RWPE2 (cell line): ENCODE measurements around the gene CA9.

Source experiments
- ATAC-seq: fragments of 200-7000 bp; cut with Tn5 transposase; 3 replicates; pipeline ENCODE4 v1.9.1; 2021; ENCODE audit warnings: low read depth
- DNase-seq: peaks from one replicate; pipeline ENCODE4 v3.0.0-alpha.2; 2020; ENCODE audit warnings: low spot score
- H3K27ac ChIP-seq: fragments of 450-650 bp; 2 replicates; pipeline ENCODE4 v1.5.1; 2017; ENCODE audit warnings: mild to moderate bottlenecking; ENCODE audit not compliant: poor library complexity, severe bottlenecking
- H3K27me3 ChIP-seq: fragments of 250-450 bp; sonication (Bioruptor Pico); 2 replicates; pipeline ENCODE4 v1.5.1; 2021; ENCODE audit warnings: mild to moderate bottlenecking, moderate library complexity; ENCODE audit not compliant: insufficient read depth, poor library complexity, severe bottlenecking
- H3K36me3 ChIP-seq: fragments of 250-450 bp; sonication (Bioruptor Pico); 2 replicates; pipeline ENCODE4 v1.5.1; 2020; ENCODE audit warnings: low read depth, mild to moderate bottlenecking, moderate library complexity
- H3K4me1 ChIP-seq: fragments of 250-450 bp; sonication (Bioruptor Pico); 2 replicates; pipeline ENCODE4 v1.5.1; 2021; ENCODE audit warnings: mild to moderate bottlenecking, moderate library complexity; ENCODE audit not compliant: insufficient read depth, poor library complexity, severe bottlenecking
- H3K4me3 ChIP-seq: fragments of 250-450 bp; sonication (Bioruptor Pico); 2 replicates; pipeline ENCODE4 v1.5.1; 2021; ENCODE audit warnings: mild to moderate bottlenecking, moderate library complexity; ENCODE audit not compliant: severe bottlenecking
- H3K9me3 ChIP-seq: fragments of 250-450 bp; sonication (Bioruptor Pico); 2 replicates; pipeline ENCODE4 v1.5.1; 2021; ENCODE audit warnings: mild to moderate bottlenecking, moderate library complexity; ENCODE audit not compliant: severe bottlenecking
- TF ChIP-seq, protein P1 (sequence below): fragments of 450-650 bp; IDR thresholded peaks from one replicate; pipeline ENCODE4 v1.5.1; 2017; ENCODE audit warnings: mild to moderate bottlenecking, moderate library complexity; ENCODE audit not compliant: poor library complexity, severe bottlenecking

CA9 gene

DNA sequence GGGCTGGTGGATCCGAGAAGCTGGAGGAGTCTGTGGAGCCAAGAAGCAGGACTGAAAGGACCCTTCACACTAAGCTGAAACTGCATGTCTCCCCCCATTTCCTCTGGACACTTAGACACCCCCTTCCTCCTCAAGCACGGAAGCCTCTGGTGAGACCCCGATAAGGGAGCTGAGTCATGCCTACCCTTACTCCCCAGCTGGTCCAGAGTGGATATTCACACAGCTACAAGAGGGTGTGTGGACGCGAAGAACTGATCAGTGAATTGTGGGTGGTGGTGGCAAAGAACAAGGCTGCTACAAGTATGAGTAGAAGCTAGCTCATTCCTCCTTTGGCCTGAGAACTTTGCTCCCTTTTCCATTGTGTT lies 53.9 kb downstream of the CA9 start:
- DNase-seq (no peak), ATAC-seq (no peak)
- Histone ChIP-seq H3K27me3 (no peaks in the 10 kb centered on the region), H3K4me3 (no peak overlapping the region), H3K36me3 (peaks cover 59% of the 10 kb centered on the region), H3K9me3 (no peaks in the 10 kb centered on the region), H3K27ac (peak overlapping the region; percentile 87), H3K4me1 (peaks cover 35% of the 10 kb centered on the region)
- TF ChIP-seq, protein P1, sequence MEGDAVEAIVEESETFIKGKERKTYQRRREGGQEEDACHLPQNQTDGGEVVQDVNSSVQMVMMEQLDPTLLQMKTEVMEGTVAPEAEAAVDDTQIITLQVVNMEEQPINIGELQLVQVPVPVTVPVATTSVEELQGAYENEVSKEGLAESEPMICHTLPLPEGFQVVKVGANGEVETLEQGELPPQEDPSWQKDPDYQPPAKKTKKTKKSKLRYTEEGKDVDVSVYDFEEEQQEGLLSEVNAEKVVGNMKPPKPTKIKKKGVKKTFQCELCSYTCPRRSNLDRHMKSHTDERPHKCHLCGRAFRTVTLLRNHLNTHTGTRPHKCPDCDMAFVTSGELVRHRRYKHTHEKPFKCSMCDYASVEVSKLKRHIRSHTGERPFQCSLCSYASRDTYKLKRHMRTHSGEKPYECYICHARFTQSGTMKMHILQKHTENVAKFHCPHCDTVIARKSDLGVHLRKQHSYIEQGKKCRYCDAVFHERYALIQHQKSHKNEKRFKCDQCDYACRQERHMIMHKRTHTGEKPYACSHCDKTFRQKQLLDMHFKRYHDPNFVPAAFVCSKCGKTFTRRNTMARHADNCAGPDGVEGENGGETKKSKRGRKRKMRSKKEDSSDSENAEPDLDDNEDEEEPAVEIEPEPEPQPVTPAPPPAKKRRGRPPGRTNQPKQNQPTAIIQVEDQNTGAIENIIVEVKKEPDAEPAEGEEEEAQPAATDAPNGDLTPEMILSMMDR, result no peak

DNA sequence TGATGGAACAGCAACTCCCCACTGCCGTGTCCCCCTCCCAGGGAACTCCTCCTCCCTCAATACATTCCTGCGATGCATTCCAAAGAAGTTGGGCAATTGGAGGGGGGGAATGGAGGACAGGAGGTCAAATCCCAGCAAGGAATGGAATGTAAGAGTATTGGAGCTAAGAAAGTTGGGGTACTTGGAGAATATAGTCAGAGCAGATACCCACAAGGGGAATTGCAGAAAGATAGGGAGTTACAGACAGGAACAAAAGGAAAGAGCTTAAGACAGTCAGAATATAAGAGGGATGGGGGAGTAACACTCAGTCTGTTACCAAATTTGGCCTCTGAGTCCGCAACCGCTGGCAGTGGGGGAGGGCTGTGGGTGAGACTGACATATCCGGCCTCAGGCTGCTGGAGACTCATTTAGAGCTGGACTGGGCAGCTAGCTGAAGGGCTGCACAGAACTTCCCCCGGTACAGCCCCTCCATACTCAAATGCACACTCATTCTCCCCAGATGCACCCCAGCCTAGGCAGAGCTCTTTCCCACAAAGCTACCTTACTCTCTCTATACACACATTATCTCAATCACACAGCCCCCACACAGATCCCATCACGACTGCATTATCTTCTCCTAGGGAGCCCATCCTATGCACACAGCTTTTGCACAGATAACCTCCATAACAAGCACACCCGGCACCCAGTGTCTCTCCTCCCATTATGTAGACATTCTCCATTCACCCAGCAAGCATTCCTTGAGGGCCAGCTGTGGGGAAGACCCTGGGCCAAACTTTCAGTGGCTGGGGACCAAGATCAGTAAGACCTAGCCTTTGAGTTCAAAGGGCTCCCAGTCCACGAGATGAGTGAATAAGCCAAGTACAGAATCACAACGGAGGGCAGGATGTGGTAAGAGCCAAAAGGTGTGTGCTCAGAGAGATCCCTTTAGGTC lies 54.6 kb downstream of the CA9 start:
- H3K4me3 ChIP-seq, result no peak overlapping the region
- H3K4me1 ChIP-seq, result peaks cover 35% of the 10 kb centered on the region

DNA sequence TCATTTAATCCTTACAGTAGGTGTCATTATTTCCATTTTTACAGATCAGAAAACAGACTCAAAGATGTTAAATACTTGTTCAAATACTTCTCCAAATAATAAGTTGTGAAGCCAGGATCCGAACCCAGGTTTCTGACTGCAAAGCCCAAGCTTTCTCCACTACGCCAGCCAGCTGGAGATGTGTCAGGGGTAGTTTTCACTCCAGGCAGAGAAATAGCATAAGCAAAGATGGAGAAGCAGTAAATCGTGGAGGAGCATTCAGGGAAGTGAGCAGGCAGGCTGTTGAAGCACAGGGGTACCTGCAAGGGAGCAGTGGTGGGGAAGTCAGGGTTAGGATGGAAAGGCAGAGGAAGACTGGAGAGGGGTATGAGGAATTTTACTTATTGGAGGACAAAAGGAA lies 55.4 kb downstream of the CA9 start:
- Histone ChIP-seq H3K27me3 (no peaks in the 10 kb centered on the region), H3K36me3 (peaks cover 53% of the 10 kb centered on the region), H3K4me3 (peak overlapping the region; percentile 8), H3K9me3 (no peaks in the 10 kb centered on the region), H3K27ac (peak overlapping the region; percentile 87), H3K4me1 (peaks cover 40% of the 10 kb centered on the region)
- TF ChIP-seq, protein P1, result no peak
- DNase-seq, result no peak
- ATAC-seq, result no peak

More for the DNA sequence above, 54.6 kb downstream of the CA9 start:
- H3K27ac ChIP-seq, result peak overlapping the region; percentile 87
- ATAC-seq (peak; percentile 32), DNase-seq (no peak)
- H3K27me3 ChIP-seq, result no peaks in the 10 kb centered on the region
- H3K36me3 ChIP-seq, result peaks cover 53% of the 10 kb centered on the region
- TF ChIP-seq, protein P1, result no peak
- H3K9me3 ChIP-seq, result no peaks in the 10 kb centered on the region

DNA sequence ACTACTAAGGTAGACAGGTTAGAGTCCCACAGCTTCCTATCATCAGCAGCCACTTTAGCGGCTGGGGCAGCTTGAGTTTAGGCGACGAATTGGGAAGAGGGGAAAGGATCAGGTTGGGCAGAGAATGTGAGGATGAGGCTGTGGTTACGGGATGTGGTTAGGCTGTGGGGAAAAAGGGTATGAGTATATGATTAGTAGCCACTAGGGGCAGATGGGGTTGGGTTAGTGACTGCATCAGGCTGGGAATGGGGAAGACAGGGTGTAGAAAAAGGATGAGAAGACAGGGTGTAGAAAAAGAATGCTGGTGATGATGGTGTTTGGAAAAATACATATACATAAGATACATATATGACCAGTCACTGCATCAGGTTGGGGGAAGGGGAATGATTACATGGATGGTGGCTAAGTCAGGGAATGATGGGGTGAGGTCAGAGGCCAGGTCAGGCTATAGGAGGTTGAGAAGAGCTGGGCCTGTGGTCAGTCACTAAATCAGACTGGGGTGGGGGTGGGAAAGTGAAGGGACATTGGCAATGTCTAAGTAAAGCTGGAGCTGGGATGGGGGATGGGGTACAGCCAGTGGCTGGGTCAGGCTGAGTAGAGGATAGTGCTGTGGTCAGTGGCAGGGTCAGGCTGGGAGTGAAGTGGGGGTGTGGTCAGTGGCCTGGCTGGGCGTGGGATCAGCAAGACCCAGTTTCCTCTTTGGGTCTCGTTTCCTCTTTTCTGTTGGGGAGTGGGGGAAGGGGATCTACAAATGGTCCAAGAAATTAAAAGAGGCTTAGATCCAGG lies 56.2 kb downstream of the CA9 start:
- H3K9me3 ChIP-seq, result no peaks in the 10 kb centered on the region
- H3K4me3 ChIP-seq, result peak overlapping the region; percentile 8
- H3K4me1 ChIP-seq, result peaks cover 40% of the 10 kb centered on the region
- no peak for DNase-seq
- no peaks in the 10 kb centered on the region for H3K27me3 ChIP-seq
- peaks cover 52% of the 10 kb centered on the region for H3K36me3 ChIP-seq
- peak; percentile 32 for ATAC-seq
- TF ChIP-seq, protein P1, result peak; percentile 61
- H3K27ac ChIP-seq, result peak overlapping the region; percentile 87
